Gastrocnemius medialis (tissue), 4 donors: Measurements from ENCODE around the gene LMTK2.

Experiments used
- POLR2A ChIP-seq, 2 donors: fragments of 450-650 bp; IDR thresholded peaks; one replicate each; pipeline ENCODE4 v1.6.1; 2017; ENCODE audit warnings: antibody characterized with exemption in 2 of 2, mild to moderate bottlenecking in 2 of 2, moderate library complexity in 2 of 2
- TF ChIP-seq, protein P1 (sequence below), 5 experiments: fragments of 450-650 bp in 3 of 5; fragments of 200-600 bp in 2 of 5; sonication (generic) in 2 of 5; IDR thresholded peaks in 4 of 5; conservative IDR thresholded peaks in 1 of 5; 1 replicate in 4 of 5; 2 replicates in 1 of 5; pipeline ENCODE4 v1.5.1; 2016 to 2019; ENCODE audit warnings: antibody characterized with exemption in 5 of 5, mild to moderate bottlenecking in 3 of 5, moderate library complexity in 3 of 5

GRCh38 chr7:98238076-98238475, 131.4 kb downstream of the LMTK2 start:
- TF ChIP-seq, protein P1, sequence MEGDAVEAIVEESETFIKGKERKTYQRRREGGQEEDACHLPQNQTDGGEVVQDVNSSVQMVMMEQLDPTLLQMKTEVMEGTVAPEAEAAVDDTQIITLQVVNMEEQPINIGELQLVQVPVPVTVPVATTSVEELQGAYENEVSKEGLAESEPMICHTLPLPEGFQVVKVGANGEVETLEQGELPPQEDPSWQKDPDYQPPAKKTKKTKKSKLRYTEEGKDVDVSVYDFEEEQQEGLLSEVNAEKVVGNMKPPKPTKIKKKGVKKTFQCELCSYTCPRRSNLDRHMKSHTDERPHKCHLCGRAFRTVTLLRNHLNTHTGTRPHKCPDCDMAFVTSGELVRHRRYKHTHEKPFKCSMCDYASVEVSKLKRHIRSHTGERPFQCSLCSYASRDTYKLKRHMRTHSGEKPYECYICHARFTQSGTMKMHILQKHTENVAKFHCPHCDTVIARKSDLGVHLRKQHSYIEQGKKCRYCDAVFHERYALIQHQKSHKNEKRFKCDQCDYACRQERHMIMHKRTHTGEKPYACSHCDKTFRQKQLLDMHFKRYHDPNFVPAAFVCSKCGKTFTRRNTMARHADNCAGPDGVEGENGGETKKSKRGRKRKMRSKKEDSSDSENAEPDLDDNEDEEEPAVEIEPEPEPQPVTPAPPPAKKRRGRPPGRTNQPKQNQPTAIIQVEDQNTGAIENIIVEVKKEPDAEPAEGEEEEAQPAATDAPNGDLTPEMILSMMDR (IDR thresholded peaks at IDR 0.05 in 4 of 5, conservative IDR thresholded peaks at IDR 0.05 in 1 of 5), result no peak
- no peak for TF ChIP-seq POLR2A (IDR thresholded peaks at IDR 0.05)
